ENCODE results near the gene DLEC1. TPM values are rescaled to one million over a fixed set of nuclear protein-coding genes. Genes with fewer than 3 reads are reported as not detected.

DLEC1 gene
- total and polyA plus RNA-seq, 2 of the 4 experiments (the other 2 are of a cell fraction): 0.03 TPM; not detected in 1

GRCh38 chr3:38022301-38022700 is 16.7 kb upstream of the DLEC1 start:
- Histone ChIP-seq H3K56ac (ENCODE audit: extremely low read depth, insufficient read depth, low read length) (no peak overlapping the region), H2BK120ac (ENCODE audit: low read depth, low read length) (no peak overlapping the region), H2AK5ac (ENCODE audit: low read depth, low read length) (no peak overlapping the region), H3K4ac (ENCODE audit: low read depth, low read length) (no peak overlapping the region; the same call in 1 of the 2 replicates), H3K18ac (ENCODE audit: low read depth, low read length) (no peak overlapping the region), H2AK9ac (replicated peaks; ENCODE audit: low read depth, low read length, poor library complexity) (no peak overlapping the region), H3K9ac (ENCODE audit: low read depth, low read length) (no peak overlapping the region), H3K14ac (replicated peaks; ENCODE audit: low read depth, low read length) (no peak overlapping the region), H3K4me3 (ENCODE audit: insufficient read depth, low read depth, low read length) (no peak overlapping the region), H2BK15ac (ENCODE audit: low read depth, low read length) (no peak overlapping the region), H2BK5ac (ENCODE audit: low read depth, low read length, poor library complexity, severe bottlenecking) (no peak overlapping the region), H4K8ac (ENCODE audit: low read depth in 2 of 2, low read length in 2 of 2) (no peak overlapping the region), H3K36me3 (ENCODE audit: control insufficient read depth, insufficient read depth, low read length) (peaks cover 10% of the 10 kb centered on the region; the same call in 1 of the 2 replicates), H3K27ac (ENCODE audit: insufficient read depth, low read length) (no peak overlapping the region), H3K4me1 (ENCODE audit: control insufficient read depth, insufficient read depth, low read length) (peaks cover 2% of the 10 kb centered on the region; the same call in 1 of the 2 replicates), H3K27me3 (ENCODE audit: control insufficient read depth, insufficient read depth, low read length) (no peaks in the 10 kb centered on the region), H3K4me2 (ENCODE audit: low read depth, low read length) (no peak overlapping the region), H3K9me3 (ENCODE audit: control insufficient read depth, insufficient read depth, low read length) (no peaks in the 10 kb centered on the region), H4K91ac (ENCODE audit: insufficient read depth, low read depth, low read length) (no peak overlapping the region), H3K9me1 (ENCODE audit: insufficient read depth, low read length) (peaks cover 18% of the 10 kb centered on the region), H3K79me1 (ENCODE audit: low read depth in 1 of 2, low read length in 2 of 2) (peaks cover 0 to 25% of the 10 kb centered on the region in 2 experiments; a peak in 3 of 4 replicates), H2AFZ (replicated peaks; ENCODE audit: low read length, poor library complexity) (no peak overlapping the region), H4K5ac (ENCODE audit: low read depth, low read length) (no peak overlapping the region), H4K20me1 (ENCODE audit: insufficient read depth, low read length) (no peaks in the 10 kb centered on the region; the same call in none of the 2 replicates), H2BK20ac (ENCODE audit: low read depth, low read length) (no peak overlapping the region), H3K23ac (ENCODE audit: low read depth, low read length) (no peak overlapping the region)
- DNase-seq (no peak), ATAC-seq (ENCODE audit: low read depth) (no peak)
- no TSS peak for BruUV-seq (replicated peaks)
- intact Hi-C loops (cut with micrococcal nuclease) (no loop called here), in situ Hi-C loops (cut with MboI; ENCODE audit: low sequenced_read_pairs) (no loop called here), dilution Hi-C loops (cut with HindIII; ENCODE audit: low sequenced_read_pairs, unreplicated experiment) (no loop called here)
- WGBS, 2 experiments (ENCODE audit: extremely low coverage in 2 of 2, insufficient read length in 1 of 2): no CpG with 5 or more reads among the region's 3 CpGs
- CTCF ChIA-PET: no interaction called here
- no peak for TF ChIP-seq SMC3 (IDR thresholded peaks at IDR 0.05; ENCODE audit: low read depth, low read length)
- no peak for TF ChIP-seq RCOR1 (IDR thresholded peaks at IDR 0.05; ENCODE audit: insufficient replicate concordance, low read length)
- POLR2A ChIA-PET (ENCODE audit: unreplicated experiment): no interaction called here
